ENCODE measurements around the gene NCDN.
A peak's percentile ranks its signal among the peaks of the same experiment; 100 is the strongest.
"Not testable (repeated sequence)": the region's sequence is repeated elsewhere in the genome, so short reads cannot be mapped to it uniquely, and the experiment has no call there.

The NCDN gene

GRCh38 chr1:35572296-35572695 lies 14.7 kb downstream of the NCDN start:
- no peak for DNase-seq

GRCh38 chr1:35573198-35574124 lies 15.9 kb downstream of the NCDN start, which contains the start of gene TFAP2E:
Gene TFAP2E, plus strand, starts transcription at chr1:35573314. Its CDS starts 264 bp downstream, at chr1:35573578.
- no peak for DNase-seq

- no peak for DNase-seq
Observed at GRCh38 chr1:35574125-35574654, 16.6 kb downstream of the NCDN start.

GRCh38 chr1:35574655-35575415 lies 17.2 kb downstream of the NCDN start:
- DNase-seq, result no peak

GRCh38 chr1:35575416-35575958 lies 17.9 kb downstream of the NCDN start:
- no peak for DNase-seq

- no peak for DNase-seq
Observed at GRCh38 chr1:35576061-35576765, 18.6 kb downstream of the NCDN start.

- not testable (repeated sequence) for DNase-seq
Observed at GRCh38 chr1:35576766-35577070, 19.1 kb downstream of the NCDN start.

- peak; percentile 73 for DNase-seq
Observed at GRCh38 chr1:35577071-35577998, 19.7 kb downstream of the NCDN start.

GRCh38 chr1:35580949-35581388 lies 23.4 kb downstream of the NCDN start:
- no peak for DNase-seq

- not testable (repeated sequence) for DNase-seq
Observed at GRCh38 chr1:35581621-35582020, 24.0 kb downstream of the NCDN start.

- no peak for DNase-seq
Observed at GRCh38 chr1:35585281-35585680, 27.7 kb downstream of the NCDN start.

GRCh38 chr1:35585805-35586204 lies 28.2 kb downstream of the NCDN start:
- DNase-seq, result not testable (repeated sequence)

GRCh38 chr1:35586808-35587207 lies 29.2 kb downstream of the NCDN start:
- no peak for DNase-seq

- no peak for DNase-seq
Observed at GRCh38 chr1:35587736-35588135, 30.1 kb downstream of the NCDN start.

- DNase-seq, result no peak
Observed at GRCh38 chr1:35588197-35588910, 30.8 kb downstream of the NCDN start.

GRCh38 chr1:35589516-35590427 lies 32.2 kb downstream of the NCDN start:
- no peak for DNase-seq

GRCh38 chr1:35590476-35591040 lies 33.0 kb downstream of the NCDN start:
- DNase-seq, result no peak

- no peak for DNase-seq
Observed at GRCh38 chr1:35591211-35591610, 33.6 kb downstream of the NCDN start.

All from activated gamma-delta T cell treated with Interleukin-2 at 50 U/mL for 16 hours (primary cell).